Thymus (tissue), 11 donors: ENCODE data around the gene OVOL1. TPM values are rescaled to one million over a fixed set of nuclear protein-coding genes. Genes with fewer than 3 reads are reported as not detected.

ENCODE experiments used
- DNase-seq, 9 donors: peaks; one replicate each; pipeline ENCODE4 v3.0.0-alpha.2; 2013; ENCODE audit warnings: low spot score in 9 of 9, low read depth in 6 of 9, missing footprints in 1 of 9
- H3K27ac ChIP-seq, 2 donors: one replicate each; pipeline ENCODE4 v1.5.1; 2013; ENCODE audit warnings: control low read depth in 1 of 2, low read depth in 1 of 2, low read length in 1 of 2, mild to moderate bottlenecking in 1 of 2, moderate library complexity in 1 of 2
- H3K27me3 ChIP-seq, 2 donors: one replicate each; pipeline ENCODE4 v1.5.1; 2013; ENCODE audit warnings: low read length in 1 of 2; ENCODE audit not compliant: control insufficient read depth in 2 of 2, insufficient read depth in 1 of 2
- H3K36me3 ChIP-seq, 2 donors: one replicate each; pipeline ENCODE4 v1.5.1; 2013; ENCODE audit warnings: low read length in 1 of 2, mild to moderate bottlenecking in 1 of 2, moderate library complexity in 1 of 2; ENCODE audit not compliant: control insufficient read depth in 2 of 2, insufficient read depth in 2 of 2
- H3K4me1 ChIP-seq, 2 donors: one replicate each; pipeline ENCODE4 v1.5.1; 2013; ENCODE audit warnings: low read length in 2 of 2; ENCODE audit not compliant: control insufficient read depth in 2 of 2, insufficient read depth in 2 of 2
- H3K4me3 ChIP-seq, 2 donors: one replicate each; pipeline ENCODE4 v1.5.1; 2013; ENCODE audit warnings: low read length in 2 of 2, control low read depth in 1 of 2, mild to moderate bottlenecking in 1 of 2
- H3K9me3 ChIP-seq, 2 donors: one replicate each; pipeline ENCODE4 v1.5.1; 2013; ENCODE audit warnings: low read length in 1 of 2, mild to moderate bottlenecking in 1 of 2; ENCODE audit not compliant: control insufficient read depth in 2 of 2, insufficient read depth in 1 of 2
- WGBS: extraction: QIAGEN DNeasy Blood & Tissue Kit; methylation state at CpG from one replicate; pipeline ENCODE4 v1.1.7; 2013; 5-methylcytosine and 5-hydroxymethylcytosine counted together
- polyA plus RNA-seq: library from polyadenylated mRNA; stranded (reverse); fragments of 200-250 nt; gene quantifications from one replicate; pipeline ENCODE4 v1.2.3, GENCODE V29; 2013
- total RNA-seq: library from RNA; stranded (reverse); fragments of 120-200 nt; gene quantifications from one replicate; pipeline ENCODE4 v1.2.4, GENCODE V29; 2013
- donor health status: healthy.

OVOL1 gene
- total and polyA plus RNA-seq, 2 donors: 0.47 to 1.3 TPM

DNA sequence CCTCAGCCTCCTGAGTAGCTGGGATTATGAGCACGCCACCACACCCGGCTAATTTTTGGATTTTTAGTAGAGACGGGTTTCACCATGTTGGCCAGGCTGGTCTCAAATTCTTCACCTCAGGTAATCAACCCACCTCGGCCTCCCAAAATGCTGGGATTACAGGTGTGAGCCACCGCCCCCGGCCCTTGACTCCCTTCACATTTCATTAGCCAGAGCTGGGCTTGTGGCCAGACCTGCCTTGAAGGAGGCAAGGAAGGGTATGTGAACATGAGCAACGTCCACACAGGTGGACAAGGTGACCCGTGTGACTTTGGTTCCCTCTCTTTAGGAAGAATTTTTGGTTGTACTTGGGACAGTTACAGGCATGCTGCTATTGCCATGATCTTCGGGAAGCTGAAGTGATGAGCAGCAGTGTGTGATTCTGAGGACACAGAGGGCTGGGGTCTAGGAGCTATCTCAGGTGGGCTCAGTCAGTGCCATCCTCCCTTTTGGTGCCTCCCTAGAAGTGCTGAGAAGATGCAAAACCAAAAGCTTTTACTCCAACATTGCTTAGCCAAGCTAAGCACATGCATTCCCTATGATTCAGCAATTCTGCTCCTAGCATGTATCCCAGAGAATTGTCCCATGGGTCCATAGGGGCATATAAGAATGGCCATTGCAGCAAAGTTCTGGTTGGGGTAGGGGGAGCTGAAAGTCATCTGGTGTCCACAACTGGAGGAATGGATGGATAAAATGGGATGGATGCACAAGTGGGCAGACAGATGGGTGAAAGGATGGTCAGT is 12.1 kb upstream of the OVOL1 start:
- H3K27me3 ChIP-seq: no peaks in the 10 kb centered on the region
- H3K36me3 ChIP-seq: peaks cover 27 to 33% of the 10 kb centered on the region in 2 donors
- H3K4me1 ChIP-seq: peaks cover 6 to 7% of the 10 kb centered on the region in 2 donors
- no peak overlapping the region for H3K4me3 ChIP-seq
- WGBS: 97% methylated on average over 9 of the region's 9 CpGs
- no peak for DNase-seq
- no peaks in the 10 kb centered on the region for H3K9me3 ChIP-seq
- peak overlapping the region in 1 of 2 donors; percentile 9 for H3K27ac ChIP-seq

DNA sequence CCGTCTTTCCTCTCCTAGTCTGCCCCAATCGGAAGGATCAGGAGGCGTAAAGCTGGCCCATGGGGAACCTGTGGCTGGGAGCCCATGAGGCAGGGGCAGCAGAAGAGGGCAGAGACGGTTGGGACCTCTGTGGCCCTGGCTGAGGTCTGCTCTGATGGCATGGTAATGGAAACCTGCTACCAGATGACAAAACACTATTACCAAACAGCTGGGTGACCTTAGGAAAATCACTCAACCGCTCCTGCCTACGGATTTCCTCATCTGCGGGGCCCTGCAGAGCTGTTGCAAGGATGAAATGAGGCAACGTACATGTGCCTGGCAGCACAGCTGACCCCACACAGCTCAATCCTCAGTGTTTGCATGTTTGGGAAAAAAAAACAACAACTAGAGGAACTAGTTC is 10.7 kb upstream of the OVOL1 start:
- no peak overlapping the region for H3K27ac ChIP-seq
- WGBS: 92% methylated on average over 8 of the region's 8 CpGs

DNA sequence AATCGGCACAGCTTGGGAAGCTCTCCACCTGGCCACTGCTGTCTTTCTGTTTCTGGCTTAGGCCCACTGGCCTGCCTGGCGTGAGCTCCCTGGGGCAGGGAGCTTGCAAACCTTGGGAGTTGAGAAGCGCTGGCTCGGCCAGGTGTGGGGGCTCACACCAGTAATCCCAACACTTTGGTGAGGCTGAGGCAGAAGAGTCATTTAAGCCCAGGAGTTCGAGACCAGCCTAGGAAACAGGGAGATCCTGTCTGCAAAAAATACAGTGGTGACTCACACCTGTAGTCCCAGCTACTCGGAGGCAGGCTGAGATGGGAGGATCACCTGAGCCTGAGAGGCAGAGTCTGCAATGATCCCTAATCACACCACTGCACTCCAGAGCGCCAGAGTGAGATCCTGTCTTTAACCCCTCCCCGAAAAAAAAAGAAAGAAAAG is 10.1 kb upstream of the OVOL1 start:
- 99% methylated on average over 8 of the region's 8 CpGs for WGBS
- H3K4me1 ChIP-seq: peaks cover 16 to 18% of the 10 kb centered on the region in 2 donors
- peaks cover 27 to 33% of the 10 kb centered on the region in 2 donors for H3K36me3 ChIP-seq
- H3K4me3 ChIP-seq: no peak overlapping the region
- H3K9me3 ChIP-seq: peaks cover 0 to 3% of the 10 kb centered on the region in 2 donors
- DNase-seq: no peak
- no peak overlapping the region for H3K27ac ChIP-seq
- peaks cover 2 to 8% of the 10 kb centered on the region in 2 donors for H3K27me3 ChIP-seq

More for the DNA sequence above, 10.7 kb upstream of the OVOL1 start:
- no peak for DNase-seq
- peaks cover 27 to 33% of the 10 kb centered on the region in 2 donors for H3K36me3 ChIP-seq
- H3K4me1 ChIP-seq: peaks cover 10 to 13% of the 10 kb centered on the region in 2 donors
- peaks cover 0 to 3% of the 10 kb centered on the region in 2 donors for H3K27me3 ChIP-seq
- H3K9me3 ChIP-seq: no peaks in the 10 kb centered on the region
- H3K4me3 ChIP-seq: no peak overlapping the region

DNA sequence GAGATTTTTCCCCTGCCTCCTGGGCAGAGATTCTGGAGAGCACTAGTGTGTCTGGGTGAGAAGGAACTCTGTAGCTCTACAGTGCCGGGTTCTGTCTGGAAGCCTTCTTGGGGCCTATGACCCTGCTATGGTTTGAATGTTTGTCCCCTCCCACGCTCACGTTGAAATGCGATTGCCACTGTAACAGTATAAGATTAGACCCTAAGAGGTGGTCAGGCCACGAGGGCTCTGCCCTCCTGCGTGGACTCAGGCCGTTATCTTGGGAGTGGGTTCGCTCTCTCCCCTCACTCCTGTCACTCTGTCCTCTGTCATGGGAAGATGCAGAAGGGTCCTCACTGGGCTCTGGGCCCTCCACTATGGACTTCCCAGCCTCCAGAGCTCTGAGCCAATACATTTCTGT is 9.6 kb upstream of the OVOL1 start:
- peaks cover 16 to 23% of the 10 kb centered on the region in 2 donors for H3K4me1 ChIP-seq
- H3K9me3 ChIP-seq: peaks cover 0 to 4% of the 10 kb centered on the region in 2 donors
- WGBS: 97% methylated on average over 8 of the region's 8 CpGs
- no peak overlapping the region for H3K27ac ChIP-seq
- no peak for DNase-seq
- H3K4me3 ChIP-seq: no peak overlapping the region
- H3K36me3 ChIP-seq: peaks cover 27 to 33% of the 10 kb centered on the region in 2 donors
- peaks cover 4 to 13% of the 10 kb centered on the region in 2 donors for H3K27me3 ChIP-seq

DNA sequence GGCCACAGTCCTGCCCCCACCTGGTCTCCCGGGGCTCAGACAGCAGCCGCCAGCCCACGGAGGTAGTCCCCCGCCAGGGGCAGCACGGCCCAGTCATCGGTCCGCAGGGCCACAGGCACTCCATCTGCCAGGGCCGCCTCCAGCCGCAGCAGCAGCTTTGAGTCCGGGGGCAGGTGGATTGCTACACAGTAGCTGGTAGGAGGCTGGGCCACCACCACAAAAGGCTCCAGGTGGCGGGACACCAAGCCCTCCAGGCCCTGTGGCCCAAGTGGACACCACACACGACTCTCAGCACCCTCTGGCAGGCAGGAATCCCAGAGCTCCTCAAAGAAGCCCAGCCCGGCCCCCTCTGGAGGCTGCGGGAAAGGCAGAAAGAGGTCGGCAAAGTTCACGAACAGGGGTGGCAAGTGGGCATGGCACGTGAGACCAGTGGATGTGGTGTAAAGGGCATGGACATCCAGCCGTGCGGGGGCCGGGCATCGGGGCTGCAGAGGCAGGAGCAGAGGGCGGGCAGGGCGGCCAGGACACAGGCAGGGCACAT is 9.0 kb upstream of the OVOL1 start:
- peaks cover 6 to 20% of the 10 kb centered on the region in 2 donors for H3K27me3 ChIP-seq
- peaks cover 16 to 30% of the 10 kb centered on the region in 2 donors for H3K4me1 ChIP-seq
- H3K36me3 ChIP-seq: peaks cover 27 to 33% of the 10 kb centered on the region in 2 donors
- no peak overlapping the region for H3K27ac ChIP-seq
- no peak for DNase-seq
- WGBS: 98% methylated on average over 23 of the region's 23 CpGs
- peaks cover 0 to 4% of the 10 kb centered on the region in 2 donors for H3K9me3 ChIP-seq
- H3K4me3 ChIP-seq: no peak overlapping the region

DNA sequence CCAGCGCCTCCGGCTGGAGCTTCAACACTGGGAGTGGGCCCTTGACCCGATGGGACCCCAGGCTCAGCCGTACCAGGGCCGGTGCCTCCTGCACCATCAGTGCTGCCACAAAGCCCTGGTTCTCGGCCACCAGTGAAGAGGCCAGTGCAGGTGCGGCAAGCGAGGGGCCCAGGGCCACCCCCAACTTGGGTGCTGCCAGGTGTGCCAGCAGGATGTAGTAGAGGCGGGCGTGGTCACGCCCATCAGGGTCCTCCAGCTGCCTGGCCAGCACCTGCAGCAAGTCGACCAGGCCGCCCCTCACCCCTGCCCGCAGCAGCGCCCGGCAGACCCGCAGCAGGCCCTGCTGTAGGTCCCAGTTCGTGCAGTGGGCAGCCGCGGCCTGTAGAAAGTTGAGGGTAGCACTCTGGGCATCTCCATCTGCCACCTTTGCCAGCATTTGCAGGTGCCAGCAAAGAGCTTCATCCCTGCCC is 8.4 kb upstream of the OVOL1 start:
- peaks cover 27 to 33% of the 10 kb centered on the region in 2 donors for H3K36me3 ChIP-seq
- no peak overlapping the region for H3K4me3 ChIP-seq
- peaks cover 6 to 23% of the 10 kb centered on the region in 2 donors for H3K27me3 ChIP-seq
- 97% methylated on average over 20 of the region's 20 CpGs for WGBS
- DNase-seq: no peak
- H3K4me1 ChIP-seq: peaks cover 16 to 32% of the 10 kb centered on the region in 2 donors
- peaks cover 0 to 4% of the 10 kb centered on the region in 2 donors for H3K9me3 ChIP-seq
- H3K27ac ChIP-seq: no peak overlapping the region

DNA sequence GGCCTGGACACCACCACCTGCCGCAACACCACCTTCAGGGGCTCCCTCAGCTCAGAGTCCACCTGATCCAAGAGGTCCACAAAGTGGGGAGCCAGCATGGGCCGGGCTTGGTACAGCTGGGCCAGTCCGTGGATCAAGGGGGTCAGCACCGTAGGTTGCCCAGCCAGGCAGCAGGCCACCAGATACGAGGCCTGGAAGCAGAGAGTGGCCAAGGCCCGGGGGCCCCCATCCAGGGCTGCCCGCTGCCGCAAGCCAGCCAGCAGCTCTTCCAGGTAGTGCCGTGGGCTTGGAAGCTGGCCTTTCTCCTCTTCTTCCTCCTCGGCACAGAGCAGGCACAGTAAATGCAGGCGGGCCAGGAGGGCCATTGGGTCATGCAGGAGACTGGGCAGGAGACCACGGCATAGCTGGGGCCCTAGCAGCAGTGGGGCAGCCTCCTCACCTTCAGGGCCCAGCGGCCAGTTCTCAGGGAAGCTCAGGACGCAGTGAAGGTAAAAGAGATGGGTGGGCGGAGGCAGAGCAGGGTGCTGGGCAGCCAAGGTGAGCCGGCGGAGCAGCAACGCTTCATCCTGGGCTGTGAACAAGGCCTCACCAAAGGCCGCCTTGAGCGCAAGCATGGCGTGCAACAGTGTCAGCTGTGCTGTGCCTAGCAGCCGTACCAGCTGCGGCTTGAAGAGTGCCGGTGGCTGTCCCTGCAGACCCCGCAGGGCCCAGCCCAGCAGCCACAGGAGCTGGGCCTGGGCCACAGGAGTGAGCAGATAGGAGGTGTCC is 7.8 kb upstream of the OVOL1 start:
- peak overlapping the region; percentile 75 to 90 for H3K4me3 ChIP-seq
- H3K9me3 ChIP-seq: peaks cover 0 to 6% of the 10 kb centered on the region in 2 donors
- H3K27me3 ChIP-seq: peaks cover 6 to 26% of the 10 kb centered on the region in 2 donors
- H3K36me3 ChIP-seq: peaks cover 27 to 33% of the 10 kb centered on the region in 2 donors
- H3K4me1 ChIP-seq: peaks cover 17 to 37% of the 10 kb centered on the region in 2 donors
- WGBS: 99% methylated on average over 25 of the region's 25 CpGs
- DNase-seq: no peak
- no peak overlapping the region for H3K27ac ChIP-seq

DNA sequence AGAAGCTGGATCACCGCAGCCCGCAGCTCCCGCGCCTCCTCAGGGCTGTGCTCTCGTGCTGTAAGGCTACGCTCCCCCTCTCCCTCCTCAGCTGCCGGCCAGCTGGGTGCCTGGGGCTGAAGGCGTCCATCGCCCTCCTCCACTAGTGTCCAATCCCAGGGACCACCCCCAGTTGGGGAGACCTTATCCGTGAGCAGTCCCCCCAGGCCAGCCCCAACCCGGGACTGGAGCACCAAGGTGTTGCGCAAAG is 7.3 kb upstream of the OVOL1 start:
- DNase-seq: no peak
- peaks cover 27 to 33% of the 10 kb centered on the region in 2 donors for H3K36me3 ChIP-seq
- peaks cover 21 to 42% of the 10 kb centered on the region in 2 donors for H3K4me1 ChIP-seq
- 93% methylated on average over 12 of the region's 12 CpGs for WGBS
- no peak overlapping the region for H3K27ac ChIP-seq
- peaks cover 0 to 8% of the 10 kb centered on the region in 2 donors for H3K9me3 ChIP-seq
- H3K4me3 ChIP-seq: peak overlapping the region; percentile 75 to 90
- peaks cover 6 to 31% of the 10 kb centered on the region in 2 donors for H3K27me3 ChIP-seq
